GM11168 (cell line): ENCODE results near the gene PLSCR1.

ENCODE experiments used
- in situ Hi-C: fragments of 300-500 bp; cut with MboI; formaldehyde crosslinking; loops from one replicate; pipeline ENCODE4 v1.12.0; 2022; ENCODE audit warnings: low sequenced_read_pairs; ENCODE audit not compliant: unreplicated experiment

PLSCR1 gene, protein sequence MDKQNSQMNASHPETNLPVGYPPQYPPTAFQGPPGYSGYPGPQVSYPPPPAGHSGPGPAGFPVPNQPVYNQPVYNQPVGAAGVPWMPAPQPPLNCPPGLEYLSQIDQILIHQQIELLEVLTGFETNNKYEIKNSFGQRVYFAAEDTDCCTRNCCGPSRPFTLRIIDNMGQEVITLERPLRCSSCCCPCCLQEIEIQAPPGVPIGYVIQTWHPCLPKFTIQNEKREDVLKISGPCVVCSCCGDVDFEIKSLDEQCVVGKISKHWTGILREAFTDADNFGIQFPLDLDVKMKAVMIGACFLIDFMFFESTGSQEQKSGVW

GRCh38 chr3:146544002-146544928 lies at the start of gene PLSCR1:
PLSCR1 (minus strand) TSS chr3:146544607; CDS start chr3:146536552, 8,055 bp downstream.
- in situ Hi-C loops: no loop called here

GRCh38 chr3:146593776-146594175 lies 49.4 kb upstream of the PLSCR1 start:
- in situ Hi-C loops: loop anchor here (25.0 kb wide), 1 partner anchor 381 kb away; no protein-coding TSS in a partner anchor

GRCh38 chr3:146590521-146590920 lies 46.1 kb upstream of the PLSCR1 start:
- in situ Hi-C loops: loop anchor here (25.0 kb wide), 1 partner anchor 378 kb away; no protein-coding TSS in a partner anchor

DNA sequence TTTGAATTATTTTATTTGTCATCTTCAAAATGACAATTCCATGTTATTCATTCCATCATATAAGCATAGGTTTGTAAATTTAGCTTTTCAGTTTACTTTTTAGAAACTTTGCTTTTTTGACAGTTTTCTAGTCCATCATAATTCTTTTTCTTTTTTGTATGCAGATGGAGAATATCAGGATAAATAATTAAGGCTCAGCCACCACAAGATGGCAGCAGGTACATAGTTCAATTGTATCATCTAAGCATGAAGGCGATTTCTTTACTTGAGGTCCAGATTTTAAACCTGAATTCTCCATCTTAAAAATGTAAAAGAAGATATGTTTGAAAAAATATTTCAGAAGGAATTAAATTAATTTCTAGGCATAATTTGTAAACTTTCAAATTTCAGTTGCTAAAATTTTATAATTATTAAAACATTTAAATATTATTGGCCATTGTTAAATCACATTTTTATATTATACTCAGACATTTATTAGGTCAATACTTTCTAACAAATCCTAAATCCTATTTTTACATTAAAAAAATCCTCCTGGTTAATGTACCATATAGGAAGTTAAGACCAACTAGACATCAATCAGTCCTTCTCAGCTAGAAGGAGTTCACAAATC lies 45.6 kb upstream of the PLSCR1 start:
- in situ Hi-C loops: loop anchor here (25.0 kb wide), 1 partner anchor 378 kb away; no protein-coding TSS in a partner anchor

- in situ Hi-C loops: loop anchor here (25.0 kb wide), 1 partner anchor 373 kb away; no protein-coding TSS in a partner anchor
Measured at GRCh38 chr3:146585156-146585555, 40.7 kb upstream of the PLSCR1 start.

DNA sequence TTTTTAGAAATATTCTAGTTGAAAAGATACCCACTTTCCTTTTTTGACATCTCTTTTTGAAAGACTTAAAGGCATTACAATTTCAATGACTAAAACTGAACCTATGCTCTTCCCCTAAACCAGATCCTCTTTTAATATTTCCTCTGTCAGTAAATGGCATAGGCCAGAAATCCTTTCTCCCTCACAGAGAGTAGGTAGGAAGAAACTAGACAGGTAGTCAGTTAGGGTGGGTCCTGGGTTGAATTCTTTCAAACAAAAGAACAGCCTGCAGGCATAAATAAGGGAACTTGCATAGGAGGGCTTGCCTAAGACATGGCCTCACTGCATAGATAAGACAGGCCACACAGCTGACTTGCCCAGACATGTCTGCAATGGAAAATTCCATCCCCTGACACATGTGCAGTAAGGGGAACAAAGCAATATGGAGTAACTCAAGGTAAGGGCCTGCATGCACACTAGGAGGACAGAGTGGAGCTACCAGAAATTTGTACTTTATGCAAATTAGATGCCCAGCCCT lies 37.6 kb upstream of the PLSCR1 start:
- in situ Hi-C loops: loop anchor here (25.0 kb wide), 1 partner anchor 370 kb away; no protein-coding TSS in a partner anchor

GRCh38 chr3:146581080-146581601 lies 36.7 kb upstream of the PLSCR1 start:
- in situ Hi-C loops: loop anchor here (25.0 kb wide), 1 partner anchor 369 kb away; no protein-coding TSS in a partner anchor

GRCh38 chr3:146577662-146578061 lies 33.3 kb upstream of the PLSCR1 start:
- in situ Hi-C loops: loop anchor here (25.0 kb wide), 1 partner anchor 365 kb away; no protein-coding TSS in a partner anchor

GRCh38 chr3:146575636-146576035 lies 31.2 kb upstream of the PLSCR1 start:
- in situ Hi-C loops: loop anchor here (25.0 kb wide), 1 partner anchor 363 kb away; no protein-coding TSS in a partner anchor

GRCh38 chr3:146574173-146574572 lies 29.8 kb upstream of the PLSCR1 start:
- in situ Hi-C loops: no loop called here

GRCh38 chr3:146569314-146569713 lies 24.9 kb upstream of the PLSCR1 start:
- in situ Hi-C loops: no loop called here

GRCh38 chr3:146566138-146566537 lies 21.7 kb upstream of the PLSCR1 start:
- in situ Hi-C loops: no loop called here

DNA sequence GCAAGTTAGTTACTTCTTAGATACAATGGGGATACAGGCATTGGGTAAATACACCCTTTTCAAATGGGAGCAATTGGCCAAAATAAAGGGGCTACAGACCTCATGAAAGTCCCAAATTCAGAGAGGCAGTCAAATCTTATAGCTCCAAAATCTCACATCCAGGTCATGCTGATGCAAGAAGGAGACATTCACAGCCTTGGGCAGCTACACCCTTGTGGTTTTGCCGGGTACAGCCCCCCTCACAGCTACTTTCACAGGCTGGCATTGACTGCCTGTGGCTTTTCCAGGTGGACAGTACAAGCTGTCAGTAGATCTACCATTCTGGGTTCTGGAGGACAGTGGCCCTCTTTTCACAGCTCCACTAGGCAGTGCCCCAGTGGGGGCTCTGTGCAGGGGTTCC lies 17.5 kb upstream of the PLSCR1 start:
- in situ Hi-C loops: no loop called here

GRCh38 chr3:146561463-146561862 lies 17.1 kb upstream of the PLSCR1 start:
- in situ Hi-C loops: no loop called here

DNA sequence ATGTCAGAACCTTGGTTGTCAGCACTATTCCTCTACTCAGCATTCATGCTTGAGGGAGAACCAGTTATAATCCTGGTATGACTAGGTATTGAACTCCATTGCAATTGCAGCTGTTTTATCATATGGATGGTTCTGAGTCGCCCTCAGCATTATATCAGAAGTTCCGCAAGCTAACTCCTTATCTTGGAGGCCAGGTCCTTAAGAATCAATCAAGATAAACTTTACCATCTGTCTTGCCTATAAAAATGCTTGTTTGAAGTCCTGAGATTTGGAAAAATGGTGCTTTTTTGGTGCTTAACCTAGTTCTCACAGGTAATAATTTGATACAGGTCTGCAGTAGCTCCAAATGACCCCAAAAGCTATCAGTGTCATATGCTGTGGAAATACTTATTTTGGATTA lies 16.3 kb upstream of the PLSCR1 start:
- in situ Hi-C loops: no loop called here

GRCh38 chr3:146559388-146559787 lies 15.0 kb upstream of the PLSCR1 start:
- in situ Hi-C loops: no loop called here

- in situ Hi-C loops: no loop called here
Measured at GRCh38 chr3:146558781-146559180, 14.4 kb upstream of the PLSCR1 start.

DNA sequence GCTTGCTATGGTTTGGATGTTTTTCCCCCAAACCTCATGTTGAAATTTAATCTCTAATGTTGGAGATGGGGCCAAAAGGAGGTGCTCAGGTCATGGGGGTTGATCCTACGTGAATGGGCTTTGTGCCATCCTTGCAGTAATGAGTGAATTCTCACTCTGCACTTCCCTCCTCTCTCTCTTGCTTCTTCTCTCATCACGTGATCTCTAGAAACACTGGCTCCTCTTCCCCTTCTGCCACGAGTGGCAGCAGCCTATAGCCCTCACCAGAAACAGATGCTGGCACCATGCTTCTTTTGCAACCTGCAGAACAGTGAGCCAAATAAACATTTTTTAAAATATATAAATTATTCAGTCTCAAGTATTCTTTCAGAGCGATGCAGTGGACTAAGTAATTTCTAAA lies 13.3 kb upstream of the PLSCR1 start:
- in situ Hi-C loops: no loop called here

GRCh38 chr3:146555311-146555710 lies 10.9 kb upstream of the PLSCR1 start:
- in situ Hi-C loops: no loop called here
